Endothelial cell (in vitro differentiated cells): ENCODE measurements around the gene SCAPER. TPM values are rescaled to one million over a fixed set of nuclear protein-coding genes. Genes with fewer than 3 reads are reported as not detected.

ENCODE experiments used
- DNase-seq: peaks from one replicate; pipeline ENCODE4 v3.0.0; 2021; ENCODE audit warnings: low spot score
- H3K27ac Mint-ChIP-seq: one replicate; pipeline ENCODE4 v1.8.0; 2021; ENCODE audit warnings: mixed read lengths, inconsistent platforms; ENCODE audit not compliant: unreplicated experiment
- H3K27me3 Mint-ChIP-seq: one replicate; pipeline ENCODE4 v1.8.0; 2021; ENCODE audit warnings: mild to moderate bottlenecking, moderate library complexity, mixed read lengths, inconsistent platforms; ENCODE audit not compliant: unreplicated experiment
- H3K36me3 Mint-ChIP-seq: one replicate; pipeline ENCODE4 v1.8.0; 2021; ENCODE audit warnings: mild to moderate bottlenecking, low read depth, mixed read lengths, inconsistent platforms; ENCODE audit not compliant: unreplicated experiment
- H3K4me1 Mint-ChIP-seq: one replicate; pipeline ENCODE4 v1.8.0; 2021; ENCODE audit warnings: mild to moderate bottlenecking, mixed read lengths, inconsistent platforms; ENCODE audit not compliant: unreplicated experiment
- H3K4me3 Mint-ChIP-seq: one replicate; pipeline ENCODE4 v1.8.0; 2021; ENCODE audit warnings: mild to moderate bottlenecking, mixed read lengths, inconsistent platforms; ENCODE audit not compliant: unreplicated experiment
- H3K9me3 Mint-ChIP-seq: one replicate; pipeline ENCODE4 v1.8.0; 2021; ENCODE audit warnings: mixed read lengths, inconsistent platforms; ENCODE audit not compliant: unreplicated experiment
- total RNA-seq: library from RNA; stranded (reverse); fragmentation: NEBNext Ultra II Directional; extraction: Animal tissue kit (Norgen Biotek cat#: 25700); gene quantifications from one replicate; pipeline ENCODE4 v1.2.1, GENCODE V29; 2021; ENCODE audit not compliant: unreplicated experiment
- TF ChIP-seq, protein P1 (sequence below): fragments of 200-600 bp; sonication (generic); IDR thresholded peaks from one replicate; pipeline ENCODE4 v1.5.0; 2021; ENCODE audit warnings: antibody characterized with exemption; ENCODE audit not compliant: unreplicated experiment

SCAPER gene
- total RNA-seq, 1 donor from 2014 or later, result 18.1 TPM

DNA sequence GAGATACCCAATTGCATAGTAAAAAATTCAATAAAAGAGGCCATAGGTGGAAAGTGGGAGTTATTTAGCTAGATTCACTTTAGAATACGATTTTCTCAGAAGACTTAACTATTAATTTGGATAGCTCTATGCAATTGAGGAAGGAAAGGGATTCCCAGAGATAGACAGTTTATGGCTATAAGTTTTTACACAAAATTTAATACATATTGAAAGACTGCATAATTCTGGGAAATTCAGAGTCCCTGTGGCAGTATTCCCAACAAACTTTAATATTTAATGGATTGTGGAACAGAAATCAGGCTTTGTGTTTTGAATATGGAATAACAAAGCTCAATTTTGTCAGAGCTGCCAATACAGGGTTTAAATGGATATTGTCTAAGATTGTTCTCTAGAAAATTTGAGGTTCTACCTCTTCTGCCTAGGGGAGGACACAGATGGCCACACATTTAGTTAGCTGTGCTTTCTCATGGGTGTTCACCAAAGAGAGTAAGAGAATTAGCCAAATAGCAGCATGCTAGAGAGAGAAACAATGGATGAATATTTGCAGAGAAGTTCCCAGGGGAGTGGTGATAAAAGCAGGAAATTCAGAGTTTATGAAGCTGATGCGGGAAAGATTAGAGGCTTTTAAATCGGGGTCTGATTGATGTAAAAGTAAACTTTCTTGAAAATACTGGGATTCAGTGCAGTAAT, 560.1 kb downstream of the SCAPER start:
- H3K4me1 Mint-ChIP-seq, result peaks cover 27% of the 10 kb centered on the region
- TF ChIP-seq, protein P1, sequence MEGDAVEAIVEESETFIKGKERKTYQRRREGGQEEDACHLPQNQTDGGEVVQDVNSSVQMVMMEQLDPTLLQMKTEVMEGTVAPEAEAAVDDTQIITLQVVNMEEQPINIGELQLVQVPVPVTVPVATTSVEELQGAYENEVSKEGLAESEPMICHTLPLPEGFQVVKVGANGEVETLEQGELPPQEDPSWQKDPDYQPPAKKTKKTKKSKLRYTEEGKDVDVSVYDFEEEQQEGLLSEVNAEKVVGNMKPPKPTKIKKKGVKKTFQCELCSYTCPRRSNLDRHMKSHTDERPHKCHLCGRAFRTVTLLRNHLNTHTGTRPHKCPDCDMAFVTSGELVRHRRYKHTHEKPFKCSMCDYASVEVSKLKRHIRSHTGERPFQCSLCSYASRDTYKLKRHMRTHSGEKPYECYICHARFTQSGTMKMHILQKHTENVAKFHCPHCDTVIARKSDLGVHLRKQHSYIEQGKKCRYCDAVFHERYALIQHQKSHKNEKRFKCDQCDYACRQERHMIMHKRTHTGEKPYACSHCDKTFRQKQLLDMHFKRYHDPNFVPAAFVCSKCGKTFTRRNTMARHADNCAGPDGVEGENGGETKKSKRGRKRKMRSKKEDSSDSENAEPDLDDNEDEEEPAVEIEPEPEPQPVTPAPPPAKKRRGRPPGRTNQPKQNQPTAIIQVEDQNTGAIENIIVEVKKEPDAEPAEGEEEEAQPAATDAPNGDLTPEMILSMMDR, result no peak
- peaks cover 31% of the 10 kb centered on the region for H3K27me3 Mint-ChIP-seq
- DNase-seq, result no peak
- no peak overlapping the region for H3K27ac Mint-ChIP-seq
- peak overlapping the region; percentile 45 for H3K4me3 Mint-ChIP-seq
- H3K9me3 Mint-ChIP-seq, result no peaks in the 10 kb centered on the region
- peaks cover 5% of the 10 kb centered on the region for H3K36me3 Mint-ChIP-seq

DNA sequence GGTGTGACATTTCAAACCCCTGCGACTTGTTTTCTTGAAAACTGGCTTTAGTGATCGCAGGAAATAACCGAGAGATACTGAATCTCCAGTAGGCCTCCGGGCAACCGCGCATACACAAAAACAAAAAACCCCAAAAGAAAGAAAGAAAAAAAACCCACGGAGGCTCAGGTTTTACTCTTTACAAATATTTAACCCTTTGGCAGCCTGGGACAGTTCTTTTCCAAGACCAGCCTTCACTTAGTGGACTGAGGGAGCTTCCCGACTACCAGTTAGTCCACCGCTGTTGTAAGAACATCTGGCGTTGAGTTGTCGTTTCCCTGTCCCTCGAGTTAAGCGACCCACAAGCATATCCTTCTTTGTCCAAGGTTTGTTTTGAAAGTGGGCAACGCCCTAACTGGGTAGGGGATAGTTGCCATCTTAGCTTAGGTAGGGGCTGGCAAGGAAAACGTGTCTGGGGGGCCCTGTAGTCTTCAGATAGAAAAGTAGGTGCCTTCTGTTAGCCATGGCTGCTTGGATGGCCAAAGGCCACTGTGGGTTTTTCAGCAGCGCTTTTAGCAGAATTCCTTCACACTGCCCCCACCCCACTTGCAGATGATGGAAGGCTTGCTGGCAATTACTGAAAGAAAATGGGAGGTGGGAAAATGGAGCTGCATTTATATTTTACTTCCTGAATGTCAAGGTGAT, 561.7 kb downstream of the SCAPER start:
- Mint-ChIP-seq H3K36me3 (peaks cover 9% of the 10 kb centered on the region), H3K9me3 (no peaks in the 10 kb centered on the region), H3K27me3 (peaks cover 41% of the 10 kb centered on the region), H3K4me3 (no peak overlapping the region), H3K4me1 (peaks cover 40% of the 10 kb centered on the region), H3K27ac (no peak overlapping the region)
- no peak for DNase-seq
- TF ChIP-seq, protein P1, result no peak

- no peak overlapping the region for H3K27ac Mint-ChIP-seq
- peaks cover 35% of the 10 kb centered on the region for H3K4me1 Mint-ChIP-seq
- TF ChIP-seq, protein P1, result no peak
- peaks cover 5% of the 10 kb centered on the region for H3K36me3 Mint-ChIP-seq
- H3K27me3 Mint-ChIP-seq, result peaks cover 35% of the 10 kb centered on the region
- DNase-seq, result no peak
- H3K4me3 Mint-ChIP-seq, result no peak overlapping the region
- H3K9me3 Mint-ChIP-seq, result no peaks in the 10 kb centered on the region
Observed at GRCh38 chr15:76342382-76343201, 562.5 kb downstream of the SCAPER start.

- Mint-ChIP-seq H3K36me3 (peaks cover 5% of the 10 kb centered on the region), H3K9me3 (no peaks in the 10 kb centered on the region), H3K4me3 (no peak overlapping the region), H3K4me1 (peaks cover 37% of the 10 kb centered on the region), H3K27me3 (peaks cover 38% of the 10 kb centered on the region), H3K27ac (no peak overlapping the region)
- TF ChIP-seq, protein P1, result no peak
- no peak for DNase-seq
Observed at GRCh38 chr15:76342058-76342381, 563.1 kb downstream of the SCAPER start.
